Retinal pigment epithelial cell (primary cell): ENCODE results near the gene TMED10.

Source experiments
- DNase-seq: peaks from one replicate; pipeline ENCODE4 v3.0.0-alpha.2; 2010; ENCODE audit warnings: low read depth
- H3K4me3 ChIP-seq: 2 replicates; pipeline ENCODE4 v1.5.1; 2011; ENCODE audit warnings: mild to moderate bottlenecking, low read length, control low read depth, moderate library complexity
- CTCF ChIP-seq: conservative IDR thresholded peaks from 2 replicates; pipeline ENCODE4 v1.5.1; 2011; ENCODE audit warnings: low read depth, low read length, control low read depth, inconsistent platforms

TMED10 gene

DNA sequence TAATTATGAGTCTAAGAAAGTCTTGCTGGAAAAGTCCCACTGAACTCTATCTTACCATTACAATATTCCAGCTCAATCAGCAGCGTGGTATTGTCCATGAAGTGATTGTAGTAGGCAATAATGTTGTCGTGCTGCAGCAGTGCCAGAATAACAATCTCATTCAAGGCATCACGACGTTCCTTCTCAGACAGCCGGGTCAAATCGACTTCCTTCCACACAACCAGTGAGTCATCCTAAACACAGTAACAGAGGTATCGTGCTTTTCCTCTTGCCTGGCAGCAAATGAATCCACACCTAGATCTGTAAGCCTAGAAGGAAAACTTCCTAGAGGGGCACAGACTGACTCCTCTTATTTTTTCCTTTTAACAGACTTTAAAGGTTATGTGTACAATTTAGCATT is 52.4 kb downstream of the TMED10 start:
- no peak overlapping the region for H3K4me3 ChIP-seq
- peak; percentile 25 for DNase-seq
- TF ChIP-seq CTCF: no peak

GRCh38 chr14:75121552-75121951 is 54.9 kb downstream of the TMED10 start:
- H3K4me3 ChIP-seq: no peak overlapping the region
- DNase-seq: no peak
- TF ChIP-seq CTCF: no peak

GRCh38 chr14:75120541-75121291 is 55.7 kb downstream of the TMED10 start:
- no peak for DNase-seq
- no peak for TF ChIP-seq CTCF

DNA sequence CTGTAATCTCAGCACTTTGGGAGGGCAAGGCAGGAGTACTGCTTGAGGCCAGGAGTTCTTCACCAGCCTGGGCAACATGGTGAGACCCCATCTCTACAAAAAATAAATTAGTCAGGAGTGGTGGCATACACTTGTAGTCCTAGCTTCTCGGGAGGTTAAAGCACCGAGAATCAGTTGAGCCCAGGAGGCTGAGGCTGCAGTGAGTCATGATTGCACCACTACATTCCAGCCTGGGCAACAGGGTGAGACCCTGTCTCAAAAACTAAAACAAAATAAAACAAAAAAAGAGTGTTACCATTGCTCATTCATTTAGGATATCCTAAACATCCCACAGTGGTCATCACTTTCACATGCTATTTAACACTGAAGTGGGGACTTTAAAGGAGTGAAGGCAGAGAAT is 57.4 kb downstream of the TMED10 start:
- no peak overlapping the region for H3K4me3 ChIP-seq
- TF ChIP-seq CTCF: no peak
- DNase-seq: no peak

More at GRCh38 chr14:75120541-75121291, 55.7 kb downstream of the TMED10 start:
- H3K4me3 ChIP-seq: no peak overlapping the region

- DNase-seq: no peak
- no peak for TF ChIP-seq CTCF
Observed at GRCh38 chr14:75113932-75114539, 62.4 kb downstream of the TMED10 start.

DNA sequence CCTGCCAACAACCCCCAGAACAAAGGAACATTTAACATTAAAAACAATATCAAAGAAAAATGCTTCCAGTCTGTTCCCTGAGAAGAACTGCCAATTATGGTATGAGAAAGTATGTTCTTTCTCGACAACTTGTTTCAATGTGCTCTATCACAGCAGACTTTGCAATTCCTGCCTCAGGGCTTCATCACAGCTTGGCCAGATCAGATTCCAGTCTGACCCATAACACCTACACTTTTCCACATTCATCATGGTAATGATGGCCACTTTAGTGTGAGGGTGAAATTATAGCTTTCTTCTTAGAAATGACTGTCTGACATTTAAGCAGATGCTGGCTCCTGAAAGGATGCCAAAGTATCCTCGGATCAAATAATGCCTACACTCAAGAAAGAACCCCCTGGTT is 66.5 kb downstream of the TMED10 start:
- no peak for DNase-seq
- no peak overlapping the region for H3K4me3 ChIP-seq
- TF ChIP-seq CTCF: no peak

More at GRCh38 chr14:75113932-75114539, 62.4 kb downstream of the TMED10 start:
- H3K4me3 ChIP-seq: no peak overlapping the region

DNA sequence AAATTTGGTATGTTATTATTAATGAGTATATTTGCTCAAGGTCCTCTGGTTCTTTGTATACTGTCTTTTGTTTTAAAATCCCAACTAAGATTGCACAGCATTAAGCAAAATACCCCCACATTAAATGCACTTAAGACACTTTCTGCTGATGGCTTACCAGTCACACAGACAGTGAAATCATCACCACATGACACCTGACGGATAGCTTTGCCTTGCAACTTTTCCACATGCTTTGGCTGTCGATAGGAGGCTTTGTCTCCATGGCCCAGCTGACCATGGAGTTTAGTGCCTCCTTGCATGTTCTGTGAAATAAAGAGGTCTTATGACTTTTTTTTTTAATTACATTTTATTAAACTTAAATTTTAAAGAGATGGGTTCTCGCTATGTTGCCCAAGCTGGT is 69.2 kb downstream of the TMED10 start:
- no peak overlapping the region for H3K4me3 ChIP-seq
- DNase-seq: no peak
- no peak for TF ChIP-seq CTCF
